Naive thymus-derived CD4-positive, alpha-beta T cell (primary cell): ENCODE data around the gene APH1A. TPM values are rescaled to one million over a fixed set of nuclear protein-coding genes. Genes with fewer than 3 reads are reported as not detected.
"Not testable (repeated sequence)": the region's sequence is repeated elsewhere in the genome, so short reads cannot be mapped to it uniquely, and the experiment has no call there.

Experiments
- ATAC-seq: fragments of 150-1000 bp; cut with Tn5 transposase; 2 replicates; pipeline ENCODE4 v1.10.0; 2021; ENCODE audit warnings: mild to moderate bottlenecking, moderate library complexity
- CTCF ChIA-PET: fragments of 350-600 bp; sonication (Branson Sonifier 250); formaldehyde crosslinking; loops from one replicate; lab custom pipeline; 2021; ENCODE audit warnings: antibody characterized with exemption; lab: Charles Lee
- POLR2A ChIA-PET: fragments of 350-600 bp; sonication (Branson Sonifier 250); formaldehyde crosslinking; loops from one replicate; lab custom pipeline; 2021; ENCODE audit warnings: antibody characterized with exemption, inconsistent platforms; lab: Charles Lee
- DNase-seq, 9 donors: peaks; one replicate each; pipeline versions ENCODE4 v3.0.0 to v3.0.0-alpha.2; 2020 to 2022; ENCODE audit warnings: mixed read lengths in 1 of 9
- H3K27ac ChIP-seq: one replicate; pipeline ENCODE4 v1.7.0; 2013; ENCODE audit warnings: mild to moderate bottlenecking, low read depth, low read length, moderate library complexity
- H3K27me3 ChIP-seq, 2 donors: one replicate each; pipeline ENCODE4 v1.7.0; 2013; ENCODE audit warnings: low read length in 2 of 2, mild to moderate bottlenecking in 2 of 2, moderate library complexity in 2 of 2; ENCODE audit not compliant: control insufficient read depth in 2 of 2, insufficient read depth in 2 of 2
- H3K36me3 ChIP-seq, 3 experiments: 1 replicate in 2 of 3; 2 replicates in 1 of 3; pipeline ENCODE4 v1.7.0; 2013; ENCODE audit warnings: low read length in 3 of 3, mild to moderate bottlenecking in 3 of 3, moderate library complexity in 1 of 3; ENCODE audit not compliant: insufficient read depth in 3 of 3, control insufficient read depth in 2 of 3
- H3K4me1 ChIP-seq, 2 donors: one replicate each; pipeline ENCODE4 v1.7.0; 2013; ENCODE audit warnings: low read length in 2 of 2, mild to moderate bottlenecking in 2 of 2, moderate library complexity in 1 of 2; ENCODE audit not compliant: control insufficient read depth in 2 of 2, insufficient read depth in 2 of 2
- H3K4me3 ChIP-seq: 2 replicates; pipeline ENCODE4 v1.7.0; 2013; ENCODE audit warnings: mild to moderate bottlenecking, low read length
- H3K9me3 ChIP-seq, 3 experiments: 1 replicate in 2 of 3; 2 replicates in 1 of 3; pipeline ENCODE4 v1.7.0; 2013; ENCODE audit warnings: low read length in 3 of 3; ENCODE audit not compliant: control insufficient read depth in 2 of 3
- H3K27ac Mint-ChIP-seq, 9 donors: one replicate each; pipeline ENCODE4 v1.8.0; 2020 to 2022; ENCODE audit warnings: mixed read lengths in 9 of 9, mild to moderate bottlenecking in 8 of 9, moderate library complexity in 5 of 9, inconsistent platforms in 2 of 9
- H3K27me3 Mint-ChIP-seq, 5 donors: one replicate each; pipeline ENCODE4 v1.8.0; 2021 to 2022; ENCODE audit warnings: mixed read lengths in 5 of 5, mild to moderate bottlenecking in 1 of 5
- H3K36me3 Mint-ChIP-seq, 5 donors: one replicate each; pipeline ENCODE4 v1.8.0; 2020 to 2022; ENCODE audit warnings: mixed read lengths in 5 of 5, mild to moderate bottlenecking in 3 of 5, inconsistent platforms in 1 of 5
- H3K4me1 Mint-ChIP-seq, 7 donors: one replicate each; pipeline ENCODE4 v1.8.0; 2020 to 2022; ENCODE audit warnings: mixed read lengths in 7 of 7, mild to moderate bottlenecking in 3 of 7, inconsistent platforms in 1 of 7
- H3K4me3 Mint-ChIP-seq, 10 donors: one replicate each; pipeline ENCODE4 v1.8.0; 2020 to 2022; ENCODE audit warnings: mild to moderate bottlenecking in 10 of 10, mixed read lengths in 10 of 10, moderate library complexity in 6 of 10, inconsistent platforms in 2 of 10
- H3K9me3 Mint-ChIP-seq, 11 donors: one replicate each; pipeline ENCODE4 v1.8.0; 2020 to 2022; ENCODE audit warnings: mixed read lengths in 11 of 11, mild to moderate bottlenecking in 4 of 11, inconsistent platforms in 1 of 11, moderate library complexity in 1 of 11
- intact Hi-C, 2 donors: fragments of 100-400 bp; cut with micrococcal nuclease; formaldehyde crosslinking; loops; one replicate each; pipeline ENCODE4 v1.15.1; 2023
- polyA plus RNA-seq, 2 donors: library from polyadenylated mRNA; unstranded; fragments of 300-500 nt; fragmentation: Illumina TruSeq; gene quantifications; one replicate each; pipeline ENCODE4 v1.2.3, GENCODE V29; 2021
- total RNA-seq, 6 experiments: library from RNA in 5 of 6; stranded (reverse) in 5 of 6; gene quantifications; 1 replicate in 5 of 6; 2 replicates in 1 of 6; pipeline ENCODE4 v1.2.3 and lab custom pipeline; 2021 to 2026

Gene APH1A
- total and polyA plus RNA-seq, 7 experiments from 2014 or later, result 70.7 to 143 (median 121) TPM

DNA sequence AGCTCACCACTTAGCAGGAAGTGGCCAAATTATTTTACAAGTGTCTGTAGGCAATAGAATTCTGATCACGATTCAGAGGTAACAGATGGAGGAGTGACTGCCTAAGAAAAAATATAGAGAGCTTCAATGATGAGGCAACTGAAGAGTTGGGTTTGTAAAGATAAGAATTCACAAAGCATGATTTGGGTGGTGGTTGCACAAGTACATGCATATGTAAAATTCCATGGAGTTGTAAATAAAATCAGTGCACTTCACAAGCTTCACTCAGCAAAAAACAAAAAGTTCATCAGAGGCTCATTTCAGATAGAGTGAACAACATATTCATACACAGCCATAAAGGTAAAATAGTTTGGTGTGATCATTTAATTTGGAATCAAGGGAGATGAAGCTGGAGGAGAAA, 43.8 kb downstream of the APH1A start:
- DNase-seq (no peak), ATAC-seq (no peak)
- intact Hi-C loops, result no loop called here
- Histone ChIP-seq H3K27ac (no peak overlapping the region), H3K27me3 (no peaks in the 10 kb centered on the region), H3K9me3 (no peaks in the 10 kb centered on the region), H3K4me1 (no peaks in the 10 kb centered on the region), H3K36me3 (peaks cover 0 to 46% (median 4%) of the 10 kb centered on the region in 3 experiments), H3K4me3 (no peak overlapping the region)
- no peaks in the 10 kb centered on the region for H3K9me3 Mint-ChIP-seq
- H3K36me3 Mint-ChIP-seq, result peaks cover 16 to 38% (median 34%) of the 10 kb centered on the region in 5 donors
- peaks cover 0 to 22% (median 0%) of the 10 kb centered on the region in 7 donors for H3K4me1 Mint-ChIP-seq
- no peak overlapping the region for H3K4me3 Mint-ChIP-seq
- POLR2A ChIA-PET, result interaction anchor here (1.0 to 1.6 kb wide), 3 partner anchors 9 to 17 kb away, joined by 5 to 8 read pairs (median 6); no protein-coding TSS in a partner anchor
- H3K27me3 Mint-ChIP-seq, result no peaks in the 10 kb centered on the region
- CTCF ChIA-PET, result no interaction called here
- H3K27ac Mint-ChIP-seq, result peak overlapping the region in 3 of 9 donors; percentile 6 to 10 (median 7)

DNA sequence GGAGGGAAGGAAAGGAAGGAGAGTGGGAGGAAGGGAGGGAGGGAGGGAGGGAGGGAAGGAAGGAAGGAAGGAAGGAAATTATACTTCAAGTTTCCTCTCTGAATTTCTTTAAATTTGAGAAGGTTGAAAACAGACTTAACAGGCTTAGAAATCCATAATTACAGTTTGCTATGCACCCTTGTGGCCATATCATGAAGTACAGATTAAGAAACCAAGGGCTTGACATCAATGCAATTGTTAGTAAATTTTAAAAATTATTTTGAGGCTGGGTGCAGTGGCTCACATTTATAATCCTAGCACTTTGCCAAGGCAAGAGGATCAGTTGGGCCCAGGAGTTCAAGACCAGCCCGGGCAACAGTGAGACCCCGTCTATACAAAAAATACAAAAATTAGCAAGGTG, 47.3 kb downstream of the APH1A start:
- Histone ChIP-seq H3K27me3 (no peaks in the 10 kb centered on the region), H3K4me3 (no peak overlapping the region), H3K36me3 (peaks cover 0 to 33% (median 4%) of the 10 kb centered on the region in 3 experiments), H3K4me1 (no peaks in the 10 kb centered on the region), H3K27ac (no peak overlapping the region), H3K9me3 (no peaks in the 10 kb centered on the region)
- ATAC-seq (peak; percentile 70), DNase-seq (peak in 5 of 9 donors; percentile 16 to 35 (median 17))
- Mint-ChIP-seq H3K4me3 (no peak overlapping the region), H3K36me3 (peaks cover 13 to 24% (median 19%) of the 10 kb centered on the region in 5 donors), H3K4me1 (peaks cover 0 to 13% (median 0%) of the 10 kb centered on the region in 7 donors), H3K9me3 (no peaks in the 10 kb centered on the region), H3K27me3 (no peaks in the 10 kb centered on the region), H3K27ac (peak overlapping the region in 3 of 9 donors; percentile 33 to 67 (median 62))
- ChIA-PET POLR2A (no interaction called here), CTCF (no interaction called here)
- intact Hi-C loops, result loop anchor here (1.0 kb wide), 2 partner anchors 8 to 148 kb away; no protein-coding TSS in a partner anchor

- H3K27ac Mint-ChIP-seq, H3K4me3 ChIP-seq, ATAC-seq, H3K36me3 Mint-ChIP-seq, H3K36me3 ChIP-seq, H3K9me3 ChIP-seq, DNase-seq, H3K9me3 Mint-ChIP-seq, H3K4me3 Mint-ChIP-seq, H3K27me3 ChIP-seq, H3K4me1 ChIP-seq, CTCF ChIA-PET, H3K27me3 Mint-ChIP-seq, H3K27ac ChIP-seq, intact Hi-C loops: not testable (repeated sequence)
- POLR2A ChIA-PET, result interaction anchor here (0.6 to 1.2 kb wide), 2 partner anchors 9 to 63 kb away, joined by 4 to 8 read pairs; no protein-coding TSS in a partner anchor
- H3K4me1 Mint-ChIP-seq, result peaks cover 5 to 19% (median 18%) of the 10 kb centered on the region in 7 donors
Observed at GRCh38 chr1:150215855-150216254, 53.0 kb downstream of the APH1A start.

Other genes with a start within 250 kb of the APH1A start
- 10 to 100 TPM; 20.3 to 37.7 (median 29.3) TPM for gene VPS45, start 201.2 kb downstream of the APH1A start, total RNA-seq
- gene VPS45, start 201.2 kb downstream of the APH1A start, polyA plus RNA-seq, result 10 to 100 TPM; 24.0 to 25.6 TPM
- 100 to 1,000 TPM in 2 of 5 experiments, 10 to 100 TPM in 3; 64.9 to 111 (median 94.1) TPM for gene PLEKHO1, start 119.1 kb downstream of the APH1A start, total RNA-seq
- gene PLEKHO1, start 119.1 kb downstream of the APH1A start, polyA plus RNA-seq, result 10 to 100 TPM; 33.4 to 33.7 TPM
- 100 to 1,000 TPM in 1 of 5 experiments, 10 to 100 TPM in 4; 35.6 to 156 (median 44.8) TPM for gene ANP32E, start 32.9 kb downstream of the APH1A start, total RNA-seq
- 10 to 100 TPM; 41.4 to 56.4 TPM for gene ANP32E, start 32.9 kb downstream of the APH1A start, polyA plus RNA-seq
- not detected for gene CA14, start 11.2 kb downstream of the APH1A start, total RNA-seq
- gene CA14, start 11.2 kb downstream of the APH1A start, polyA plus RNA-seq, result 1 to 10 TPM in 1 of 2 donors, under 1 TPM in 1; 0.35 to 1.7 TPM
- 1 to 10 TPM; 1.5 to 7.8 (median 4.3) TPM for gene C1orf54, start 3.8 kb upstream of the APH1A start, total RNA-seq
- 1 to 10 TPM; 2.7 to 5.6 TPM for gene C1orf54, start 3.8 kb upstream of the APH1A start, polyA plus RNA-seq
- gene CIART, start 13.5 kb upstream of the APH1A start, total RNA-seq, result 1 to 10 TPM; 1.4 to 2.6 (median 2.4) TPM
- 1 to 10 TPM in 1 of 2 donors, under 1 TPM in 1; 0.87 to 2.0 TPM for gene CIART, start 13.5 kb upstream of the APH1A start, polyA plus RNA-seq
- gene MRPS21, start 24.8 kb upstream of the APH1A start, total RNA-seq, result 10 to 100 TPM; 47.9 to 72.8 (median 67.5) TPM
- 10 to 100 TPM; 61.7 to 92.9 TPM for gene MRPS21, start 24.8 kb upstream of the APH1A start, polyA plus RNA-seq
- gene PRPF3, start 52.5 kb upstream of the APH1A start, total RNA-seq, result 100 to 1,000 TPM in 4 of 5 experiments, 10 to 100 TPM in 1; 89.6 to 176 (median 160) TPM
- 10 to 100 TPM; 14.8 to 37.4 TPM for gene PRPF3, start 52.5 kb upstream of the APH1A start, polyA plus RNA-seq
- 10 to 100 TPM; 33.2 to 62.2 (median 40.6) TPM for gene RPRD2, start 95.1 kb upstream of the APH1A start, total RNA-seq
- gene RPRD2, start 95.1 kb upstream of the APH1A start, polyA plus RNA-seq, result 10 to 100 TPM; 27.5 to 51.2 TPM
- gene TARS2, start 218.4 kb upstream of the APH1A start, total RNA-seq, result 10 to 100 TPM; 30.3 to 39.0 (median 36.4) TPM
- 10 to 100 TPM; 28.3 to 29.4 TPM for gene TARS2, start 218.4 kb upstream of the APH1A start, polyA plus RNA-seq
- 1 to 10 TPM in 3 of 5 experiments, under 1 TPM in 2; 0.29 to 2.4 (median 1.4) TPM for gene ECM1, start 239.1 kb upstream of the APH1A start, total RNA-seq
- gene ECM1, start 239.1 kb upstream of the APH1A start, polyA plus RNA-seq, result not detected
- gene FALEC, start 246.7 kb upstream of the APH1A start, total RNA-seq, result 1 to 10 TPM in 1 of 5 experiments, under 1 TPM in 1, not detected in 3; 0.44 to 2.5 TPM
- under 1 TPM in 1 of 2 donors, not detected in 1; 0.76 TPM for gene FALEC, start 246.7 kb upstream of the APH1A start, polyA plus RNA-seq